ENCODE data around the gene PLA2G2D.
A peak's percentile ranks its signal among the peaks of the same experiment; 100 is the strongest.

Gene PLA2G2D

GRCh38 chr1:20119347-20119746 is at the start of gene PLA2G2D:
Gene PLA2G2D, minus strand, starts transcription at chr1:20119536. Its CDS starts 38 bp downstream, at chr1:20119498.
- no peak for DNase-seq (ENCODE audit: low read depth)

- no peak for DNase-seq (ENCODE audit: low read depth)
Observed at GRCh38 chr1:20168564-20169491, 49.5 kb upstream of the PLA2G2D start.

- DNase-seq (ENCODE audit: low read depth) = no peak
Observed at GRCh38 chr1:20167126-20167525, 47.8 kb upstream of the PLA2G2D start.

GRCh38 chr1:20166051-20166450 is 46.7 kb upstream of the PLA2G2D start:
- no peak for DNase-seq (ENCODE audit: low read depth)

- no peak for DNase-seq (ENCODE audit: low read depth)
Observed at GRCh38 chr1:20165522-20165951, 46.2 kb upstream of the PLA2G2D start.

GRCh38 chr1:20164694-20165202 is 45.4 kb upstream of the PLA2G2D start:
- no peak for DNase-seq (ENCODE audit: low read depth)

- DNase-seq (ENCODE audit: low read depth) = no peak
Observed at GRCh38 chr1:20160034-20160433, 40.7 kb upstream of the PLA2G2D start.

GRCh38 chr1:20158358-20159070 is 39.2 kb upstream of the PLA2G2D start:
- DNase-seq (ENCODE audit: low read depth) = no peak

- DNase-seq (ENCODE audit: low read depth) = no peak
Observed at GRCh38 chr1:20154301-20154831, 35.0 kb upstream of the PLA2G2D start.

- DNase-seq (ENCODE audit: low read depth) = no peak
Observed at GRCh38 chr1:20153000-20153418, 33.7 kb upstream of the PLA2G2D start.

GRCh38 chr1:20152599-20152930 is 33.2 kb upstream of the PLA2G2D start:
- DNase-seq (ENCODE audit: low read depth) = no peak

- DNase-seq (ENCODE audit: low read depth) = peak; percentile 13
Observed at GRCh38 chr1:20151906-20152598, 32.7 kb upstream of the PLA2G2D start.

GRCh38 chr1:20150969-20151368 is 31.6 kb upstream of the PLA2G2D start:
- no peak for DNase-seq (ENCODE audit: low read depth)

- DNase-seq (ENCODE audit: low read depth) = no peak
Observed at GRCh38 chr1:20150326-20150705, 31.0 kb upstream of the PLA2G2D start.

- DNase-seq (ENCODE audit: low read depth) = no peak
Observed at GRCh38 chr1:20149601-20150325, 30.4 kb upstream of the PLA2G2D start.

- DNase-seq (ENCODE audit: low read depth) = no peak
Observed at GRCh38 chr1:20148571-20149500, 29.5 kb upstream of the PLA2G2D start.

- DNase-seq (ENCODE audit: low read depth) = no peak
Observed at GRCh38 chr1:20147846-20148570, 28.7 kb upstream of the PLA2G2D start.

- DNase-seq (ENCODE audit: low read depth) = no peak
Observed at GRCh38 chr1:20143734-20144565, 24.6 kb upstream of the PLA2G2D start.

- DNase-seq (ENCODE audit: low read depth) = no peak
Observed at GRCh38 chr1:20143318-20143717, 24.0 kb upstream of the PLA2G2D start.

Data from non-pigmented ciliary epithelial cell (primary cell).